HG03097 (cell line): ENCODE data around the gene GMDS.
"Not testable (repeated sequence)": the region's sequence is repeated elsewhere in the genome, so short reads cannot be mapped to it uniquely, and the experiment has no call there.

Experiments
- ATAC-seq: cut with Tn5 transposase; IDR thresholded peaks from one replicate; pipeline ENCODE4 v1.9.1; 2021; ENCODE audit not compliant: unreplicated experiment, low FRiP score

The GMDS gene

GRCh38 chr6:1767481-1768246, 477.7 kb downstream of the GMDS start:
- ATAC-seq: no peak

- ATAC-seq: no peak
Observed at GRCh38 chr6:1766654-1767053, 478.8 kb downstream of the GMDS start.

GRCh38 chr6:1765160-1765903, 480.1 kb downstream of the GMDS start:
- no peak for ATAC-seq

- no peak for ATAC-seq
Observed at GRCh38 chr6:1764397-1764987, 480.9 kb downstream of the GMDS start.

GRCh38 chr6:1763404-1763803, 482.0 kb downstream of the GMDS start:
- no peak for ATAC-seq

- ATAC-seq: no peak
Observed at GRCh38 chr6:1762203-1762602, 483.2 kb downstream of the GMDS start.

- ATAC-seq: no peak
Observed at GRCh38 chr6:1761477-1761877, 483.9 kb downstream of the GMDS start.

GRCh38 chr6:1760876-1761275, 484.5 kb downstream of the GMDS start:
- no peak for ATAC-seq

GRCh38 chr6:1759870-1760269, 485.5 kb downstream of the GMDS start:
- no peak for ATAC-seq

GRCh38 chr6:1758076-1758679, 487.2 kb downstream of the GMDS start:
- ATAC-seq: no peak

- ATAC-seq: no peak
Observed at GRCh38 chr6:1757131-1757530, 488.3 kb downstream of the GMDS start.

GRCh38 chr6:1756472-1757129, 488.8 kb downstream of the GMDS start:
- no peak for ATAC-seq

- ATAC-seq: not testable (repeated sequence)
Observed at GRCh38 chr6:1751063-1751462, 494.3 kb downstream of the GMDS start.

- ATAC-seq: no peak
Observed at GRCh38 chr6:1749041-1749440, 496.4 kb downstream of the GMDS start.

GRCh38 chr6:1747531-1747930, 497.9 kb downstream of the GMDS start:
- ATAC-seq: no peak

GRCh38 chr6:1747003-1747402, 498.4 kb downstream of the GMDS start:
- no peak for ATAC-seq

- ATAC-seq: no peak
Observed at GRCh38 chr6:1745814-1746213, 499.6 kb downstream of the GMDS start.

GRCh38 chr6:1744543-1744942, 500.9 kb downstream of the GMDS start:
- ATAC-seq: no peak

- ATAC-seq: peak; percentile 89
Observed at GRCh38 chr6:1739680-1740079, 505.7 kb downstream of the GMDS start.

GRCh38 chr6:1739220-1739619, 506.2 kb downstream of the GMDS start:
- peak; percentile 16 for ATAC-seq
